Posterior cingulate gyrus (tissue), 11 donors: ENCODE data around the gene PDZRN3.

ENCODE experiments used
- DNase-seq, 10 donors: peaks; one replicate each; pipeline versions ENCODE4 v3.0.0 to v3.0.0-alpha.2; 2020 to 2021; ENCODE audit warnings: mixed read lengths in 3 of 10
- intact Hi-C: fragments of 100-400 bp; cut with DNase I; formaldehyde crosslinking; loops from one replicate; pipeline ENCODE4 v1.15.1; 2023

PDZRN3 gene

GRCh38 chr3:73433079-73433478 lies 191.7 kb downstream of the PDZRN3 start:
- no peak for DNase-seq
- intact Hi-C loops = no loop called here

GRCh38 chr3:73432706-73433032 lies 192.1 kb downstream of the PDZRN3 start:
- DNase-seq = no peak
- intact Hi-C loops = loop anchor here (1.0 kb wide), 1 partner anchor 331 kb away; no protein-coding TSS in a partner anchor

GRCh38 chr3:73432023-73432705 lies 192.6 kb downstream of the PDZRN3 start:
- DNase-seq = peak in 4 of 10 donors; percentile 21 to 85 (median 47)
- intact Hi-C loops = loop anchor here (1.0 kb wide), 1 partner anchor 331 kb away; no protein-coding TSS in a partner anchor

- no peak for DNase-seq
- intact Hi-C loops = no loop called here
Observed at GRCh38 chr3:73431183-73431900, 193.4 kb downstream of the PDZRN3 start.

GRCh38 chr3:73427048-73427706 lies 197.6 kb downstream of the PDZRN3 start:
- intact Hi-C loops = no loop called here
- DNase-seq = no peak

GRCh38 chr3:73426606-73427005 lies 198.1 kb downstream of the PDZRN3 start:
- no peak for DNase-seq
- intact Hi-C loops = no loop called here

GRCh38 chr3:73423116-73423515 lies 201.6 kb downstream of the PDZRN3 start:
- DNase-seq = no peak

GRCh38 chr3:73422571-73422970 lies 202.2 kb downstream of the PDZRN3 start:
- no peak for DNase-seq
- intact Hi-C loops = no loop called here

More at GRCh38 chr3:73423116-73423515, 201.6 kb downstream of the PDZRN3 start:
- intact Hi-C loops = no loop called here

GRCh38 chr3:73419942-73420341 lies 204.8 kb downstream of the PDZRN3 start:
- intact Hi-C loops = no loop called here
- DNase-seq = no peak

GRCh38 chr3:73419179-73419803 lies 205.4 kb downstream of the PDZRN3 start:
- no peak for DNase-seq
- intact Hi-C loops = no loop called here

GRCh38 chr3:73418681-73419080 lies 206.1 kb downstream of the PDZRN3 start:
- no peak for DNase-seq
- intact Hi-C loops = no loop called here

- DNase-seq = no peak
- intact Hi-C loops = no loop called here
Observed at GRCh38 chr3:73415118-73415517, 209.6 kb downstream of the PDZRN3 start.

GRCh38 chr3:73413619-73414018 lies 211.1 kb downstream of the PDZRN3 start:
- intact Hi-C loops = no loop called here
- no peak for DNase-seq

- no peak for DNase-seq
- intact Hi-C loops = no loop called here
Observed at GRCh38 chr3:73411993-73412392, 212.7 kb downstream of the PDZRN3 start.

- intact Hi-C loops = no loop called here
- DNase-seq = no peak
Observed at GRCh38 chr3:73411545-73411944, 213.2 kb downstream of the PDZRN3 start.

- intact Hi-C loops = no loop called here
- no peak for DNase-seq
Observed at GRCh38 chr3:73409138-73409763, 215.5 kb downstream of the PDZRN3 start.

- intact Hi-C loops = no loop called here
- no peak for DNase-seq
Observed at GRCh38 chr3:73408634-73409033, 216.1 kb downstream of the PDZRN3 start.

GRCh38 chr3:73407577-73407976 lies 217.2 kb downstream of the PDZRN3 start:
- intact Hi-C loops = no loop called here
- no peak for DNase-seq

GRCh38 chr3:73405853-73406252 lies 218.9 kb downstream of the PDZRN3 start:
- intact Hi-C loops = no loop called here
- DNase-seq = no peak

- DNase-seq = no peak
- intact Hi-C loops = no loop called here
Observed at GRCh38 chr3:73405000-73405399, 219.7 kb downstream of the PDZRN3 start.

GRCh38 chr3:73404435-73404834 lies 220.3 kb downstream of the PDZRN3 start:
- intact Hi-C loops = no loop called here
- DNase-seq = no peak
